ENCODE results near the gene NECAB3. TPM values are rescaled to one million over a fixed set of nuclear protein-coding genes. Genes with fewer than 3 reads are reported as not detected.

The NECAB3 gene
- total and polyA plus RNA-seq, 2 donors (not counting 1 experiment from before 2014, with no cell fraction given), result 8.5 to 11.8 TPM

GRCh38 chr20:33719989-33720709, 45.9 kb upstream of the NECAB3 start, which contains the start of gene PXMP4:
TSS of gene PXMP4 (minus strand) at chr20:33720310. CDS start at chr20:33720207, 103 bp downstream.
- H3K4me1 ChIP-seq (ENCODE audit: control insufficient read depth in 2 of 2, insufficient read depth in 2 of 2, low read length in 2 of 2), result peaks cover 8 to 16% of the 10 kb centered on the region in 2 donors
- no peaks in the 10 kb centered on the region for H3K27me3 Mint-ChIP-seq
- peak within 1 kb of the TSS; percentile 89 for H3K4me2 ChIP-seq (replicated peaks; ENCODE audit: low read depth, low read length, poor library complexity, severe bottlenecking)
- H3K4me1 Mint-ChIP-seq, result peaks cover 14% of the 10 kb centered on the region
- peak within 1 kb of the TSS; percentile 36 to 90 (median 85) for H3K4me3 ChIP-seq (ENCODE audit: control extremely low read depth in 1 of 5, extremely low read depth in 1 of 5, insufficient read depth in 1 of 5, low read depth in 2 of 5, low read length in 4 of 5)
- WGBS (ENCODE audit: insufficient coverage), result 5% methylated on average over 46 of the region's 46 CpGs
- H2AFZ ChIP-seq (ENCODE audit: insufficient read depth, low read depth, low read length, poor library complexity, severe bottlenecking), result peak within 1 kb of the TSS; percentile 98
- H4K20me1 ChIP-seq (ENCODE audit: control insufficient read depth, insufficient read depth, low read length, poor library complexity, severe bottlenecking), result no peaks in the 10 kb centered on the region
- POLR2A ChIA-PET, result interaction anchor here (0.6 to 2.2 kb wide), 7 partner anchors 13 to 901 kb away, joined by 3 to 20 read pairs (median 6); partner anchors contain the start of genes ACTL10, CHMP4B, MAPRE1 and ZNF341
- H3K9me3 ChIP-seq (ENCODE audit: control extremely low read depth in 1 of 3, control insufficient read depth in 2 of 3, insufficient read depth in 1 of 3, low read length in 2 of 3), result peaks cover 0 to 7% (median 0%) of the 10 kb centered on the region in 3 donors
- ATAC-seq (ENCODE audit: low read depth) (peak; percentile 97), DNase-seq (peak; percentile 93)
- H3K27ac Mint-ChIP-seq, result peak within 1 kb of the TSS; percentile 85
- intact Hi-C loops (cut with micrococcal nuclease), result loop anchor here (1.0 to 2.0 kb wide), 9 partner anchors 13 to 319 kb away; partner anchors contain the start of genes CDK5RAP1, CHMP4B, E2F1 and NECAB3
- TF ChIP-seq EZH2 (IDR thresholded peaks at IDR 0.05; ENCODE audit: borderline replicate concordance, insufficient read depth, low read depth, low read length, poor library complexity, severe bottlenecking) (no peak), CTCF (IDR thresholded peaks at IDR 0.05) (no peak)
- H3K4me3 Mint-ChIP-seq, result peak within 1 kb of the TSS; percentile 90
- H3K27ac ChIP-seq (ENCODE audit: low read length in 2 of 2), result peak within 1 kb of the TSS; percentile 43 to 53
- H3K27me3 ChIP-seq (replicated peaks in 1 of 4; ENCODE audit: control extremely low read depth in 1 of 4, control insufficient read depth in 3 of 4, insufficient read depth in 4 of 4, low read length in 3 of 4), result no peaks in the 10 kb centered on the region
- peak within 1 kb of the TSS; percentile 87 for H3K9ac ChIP-seq (ENCODE audit: low read length)
- no peaks in the 10 kb centered on the region for H3K79me2 ChIP-seq (ENCODE audit: control insufficient read depth, insufficient read depth, low read length)
- H3K36me3 ChIP-seq (replicated peaks in 1 of 2; ENCODE audit: control extremely low read depth in 1 of 2, control insufficient read depth in 1 of 2, extremely low read depth in 1 of 2, insufficient read depth in 2 of 2, low read length in 1 of 2), result no peaks in the 10 kb centered on the region
- CTCF ChIA-PET, result interaction anchor here (1.0 to 2.3 kb wide), 7 partner anchors 8 to 273 kb away, joined by 3 to 8 read pairs (median 5); partner anchors contain the start of genes ACTL10, CHMP4B, E2F1 and RALY
- peaks cover 2% of the 10 kb centered on the region for H3K9me3 Mint-ChIP-seq (ENCODE audit: insufficient read depth)

All from B cell (primary cell).